Upper lobe of left lung (tissue), 6 donors: ENCODE data around the gene GPD2. TPM values are rescaled to one million over a fixed set of nuclear protein-coding genes. Genes with fewer than 3 reads are reported as not detected.

Experiments
- ATAC-seq, 2 donors: fragments of 200-7000 bp; cut with Tn5 transposase; one replicate each; pipeline ENCODE4 v1.9.1; 2022; ENCODE audit warnings: mild to moderate bottlenecking in 2 of 2, moderate library complexity in 2 of 2; ENCODE audit not compliant: low FRiP score in 2 of 2
- DNase-seq, 2 donors: peaks; one replicate each; pipeline ENCODE4 v3.0.0-alpha.2; 2019 to 2020
- H3K27ac ChIP-seq, 4 donors: fragments of 200-600 bp; sonication (generic); one replicate each; pipeline ENCODE4 v1.5.1; 2016 to 2019
- H3K27me3 ChIP-seq, 4 donors: fragments of 200-600 bp; sonication (generic); one replicate each; pipeline ENCODE4 v1.5.1; 2017 to 2019
- H3K36me3 ChIP-seq, 4 donors: fragments of 200-600 bp; sonication (generic); one replicate each; pipeline ENCODE4 v1.5.1; 2016 to 2019
- H3K4me1 ChIP-seq, 4 donors: fragments of 200-600 bp; sonication (generic); one replicate each; pipeline ENCODE4 v1.5.1; 2018 to 2019
- H3K4me3 ChIP-seq, 4 donors: fragments of 200-600 bp; sonication (generic); one replicate each; pipeline ENCODE4 v1.5.1; 2017 to 2019; ENCODE audit warnings: mild to moderate bottlenecking in 2 of 4, moderate library complexity in 1 of 4
- H3K9me3 ChIP-seq, 4 donors: fragments of 200-600 bp; sonication (generic); one replicate each; pipeline ENCODE4 v1.5.1; 2018 to 2019
- CTCF ChIP-seq, 6 experiments: fragments of 450-650 bp in 4 of 6; fragments of 200-600 bp in 2 of 6; sonication (generic) in 2 of 6; IDR thresholded peaks; one replicate each; pipeline ENCODE4 v1.5.1; 2016 to 2019; ENCODE audit warnings: antibody characterized with exemption in 6 of 6
- EP300 ChIP-seq, 4 donors: sonication (generic); formaldehyde crosslinking; IDR thresholded peaks; one replicate each; pipeline ENCODE4 v1.5.1; 2017; ENCODE audit warnings: antibody characterized with exemption in 4 of 4, control low read depth in 2 of 4
- POLR2A ChIP-seq, 4 donors: fragments of 450-650 bp; IDR thresholded peaks; one replicate each; pipeline ENCODE4 v1.5.1; 2016 to 2017; ENCODE audit warnings: antibody characterized with exemption in 4 of 4, mild to moderate bottlenecking in 2 of 4
- POLR2AphosphoS5 ChIP-seq, 2 donors: sonication (generic); formaldehyde crosslinking; IDR thresholded peaks; one replicate each; pipeline ENCODE4 v1.5.1; 2017; ENCODE audit warnings: antibody characterized with exemption in 2 of 2
- WGBS, 2 donors: methylation state at CpG; one replicate each; pipeline ENCODE4 v1.1.5; 2017 to 2018; 5-methylcytosine and 5-hydroxymethylcytosine counted together
- total RNA-seq, 6 donors: library from RNA; depleted of rRNA in 4 of 6; stranded (reverse); fragments of >200 nt in 4 of 6; gene quantifications; one replicate each; pipeline versions ENCODE4 v1.1.0 to v1.2.1, GENCODE V29; 2016 to 2021
- donor health status: DM: no; HTN: no; CAD: no; lungs with moderate emphysema.
- donor health status: DM: no; HTN: yes; CAD: no; lungs with severe emphysema.

The GPD2 gene
- total RNA-seq = 100 to 1,000 TPM in 1 of 6 donors, 10 to 100 TPM in 5; 37.6 to 142 (median 44.2) TPM

GRCh38 chr2:156435718-156436496 lies at the start of gene GPD2:
GPD2 (plus strand) TSS chr2:156436379; CDS start chr2:156476106, 39,727 bp downstream.
- H3K9me3 ChIP-seq = no peaks in the 10 kb centered on the region
- 0 to 6% methylated on average over 11 to 36 of the region's 79 CpGs for WGBS, 2 donors
- peak within 1 kb of the TSS; percentile 29 to 73 (median 56) for H3K4me3 ChIP-seq

GRCh38 chr2:156394033-156394741 lies 42.0 kb upstream of the GPD2 start:
- no peak for TF ChIP-seq POLR2A (IDR thresholded peaks at IDR 0.05)
- no peak for TF ChIP-seq CTCF (IDR thresholded peaks at IDR 0.05)
- no peak for TF ChIP-seq POLR2AphosphoS5 (IDR thresholded peaks at IDR 0.05)
- Histone ChIP-seq H3K36me3 (no peaks in the 10 kb centered on the region), H3K9me3 (no peaks in the 10 kb centered on the region), H3K4me1 (peaks cover 4 to 9% (median 7%) of the 10 kb centered on the region in 4 donors), H3K27ac (no peak overlapping the region), H3K27me3 (no peaks in the 10 kb centered on the region), H3K4me3 (no peak overlapping the region)
- 91 to 96% methylated on average over 26 of the region's 26 CpGs for WGBS, 2 donors
- DNase-seq (peak in 1 of 2 donors; percentile 25), ATAC-seq (no peak)

More at GRCh38 chr2:156435718-156436496, at the start of gene GPD2:
- no peaks in the 10 kb centered on the region for H3K36me3 ChIP-seq
- H3K27ac ChIP-seq = peak within 1 kb of the TSS; percentile 94 to 97 (median 96)
- H3K27me3 ChIP-seq = no peaks in the 10 kb centered on the region
- peak; percentile 98 to 99 for ATAC-seq
- TF ChIP-seq POLR2AphosphoS5 (IDR thresholded peaks at IDR 0.05) (peak; percentile 75 to 85), CTCF (IDR thresholded peaks at IDR 0.05) (peak in 3 of 6 experiments; percentile 16 to 46 (median 26)), EP300 (IDR thresholded peaks at IDR 0.05) (no peak), POLR2A (IDR thresholded peaks at IDR 0.05) (peak in 3 of 4 donors; percentile 76 to 90 (median 84))
- DNase-seq = peak; percentile 96 to 97
- peaks cover 31 to 45% (median 37%) of the 10 kb centered on the region in 4 donors for H3K4me1 ChIP-seq

- DNase-seq (no peak), ATAC-seq (no peak)
- Histone ChIP-seq H3K27ac (no peak overlapping the region), H3K4me3 (no peak overlapping the region), H3K4me1 (peaks cover 10 to 19% (median 15%) of the 10 kb centered on the region in 4 donors), H3K27me3 (no peaks in the 10 kb centered on the region), H3K9me3 (no peaks in the 10 kb centered on the region), H3K36me3 (no peaks in the 10 kb centered on the region)
- 58 to 83% methylated on average over 2 of the region's 2 CpGs for WGBS, 2 donors
- TF ChIP-seq EP300 (IDR thresholded peaks at IDR 0.05) = no peak
- TF ChIP-seq POLR2A (IDR thresholded peaks at IDR 0.05) = no peak
- TF ChIP-seq POLR2AphosphoS5 (IDR thresholded peaks at IDR 0.05) = no peak
- TF ChIP-seq CTCF (IDR thresholded peaks at IDR 0.05) = no peak
These were observed 40.1 kb upstream of the GPD2 start for GRCh38 chr2:156396126-156396525.

GRCh38 chr2:156397229-156397628 lies 39.0 kb upstream of the GPD2 start:
- Histone ChIP-seq H3K36me3 (no peaks in the 10 kb centered on the region), H3K4me1 (peaks cover 10 to 19% (median 15%) of the 10 kb centered on the region in 4 donors), H3K9me3 (no peaks in the 10 kb centered on the region), H3K27me3 (no peaks in the 10 kb centered on the region), H3K4me3 (no peak overlapping the region), H3K27ac (no peak overlapping the region)
- DNase-seq (no peak), ATAC-seq (no peak)
- TF ChIP-seq POLR2AphosphoS5 (IDR thresholded peaks at IDR 0.05) = no peak
- TF ChIP-seq EP300 (IDR thresholded peaks at IDR 0.05) = no peak
- no peak for TF ChIP-seq CTCF (IDR thresholded peaks at IDR 0.05)
- TF ChIP-seq POLR2A (IDR thresholded peaks at IDR 0.05) = no peak
- 96 to 97% methylated on average over 4 of the region's 4 CpGs for WGBS, 2 donors
